ENCODE results near the gene ERICH3.

ERICH3 gene

DNA sequence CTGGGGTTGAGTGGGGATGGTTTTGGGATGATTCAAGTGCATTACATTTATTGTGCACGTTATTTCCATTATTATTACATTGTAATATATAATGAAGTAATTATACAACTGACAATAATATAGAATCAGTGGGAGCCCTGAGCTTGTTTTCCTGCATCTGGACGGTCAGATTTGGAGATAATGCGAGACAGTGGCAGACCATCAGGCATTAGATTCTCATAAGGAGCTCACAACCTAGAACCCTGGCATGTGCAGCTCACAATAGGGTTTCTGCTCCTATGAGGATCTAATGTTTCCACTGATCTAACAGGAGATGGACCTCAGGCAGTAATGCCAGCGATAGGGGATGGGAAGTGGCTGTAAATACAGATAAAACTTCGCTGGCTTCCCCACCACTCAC lies 83.3 kb downstream of the ERICH3 start:
- DNase-seq = no peak

- no peak for DNase-seq
Measured at GRCh38 chr1:74587888-74588287, 85.7 kb downstream of the ERICH3 start.

DNA sequence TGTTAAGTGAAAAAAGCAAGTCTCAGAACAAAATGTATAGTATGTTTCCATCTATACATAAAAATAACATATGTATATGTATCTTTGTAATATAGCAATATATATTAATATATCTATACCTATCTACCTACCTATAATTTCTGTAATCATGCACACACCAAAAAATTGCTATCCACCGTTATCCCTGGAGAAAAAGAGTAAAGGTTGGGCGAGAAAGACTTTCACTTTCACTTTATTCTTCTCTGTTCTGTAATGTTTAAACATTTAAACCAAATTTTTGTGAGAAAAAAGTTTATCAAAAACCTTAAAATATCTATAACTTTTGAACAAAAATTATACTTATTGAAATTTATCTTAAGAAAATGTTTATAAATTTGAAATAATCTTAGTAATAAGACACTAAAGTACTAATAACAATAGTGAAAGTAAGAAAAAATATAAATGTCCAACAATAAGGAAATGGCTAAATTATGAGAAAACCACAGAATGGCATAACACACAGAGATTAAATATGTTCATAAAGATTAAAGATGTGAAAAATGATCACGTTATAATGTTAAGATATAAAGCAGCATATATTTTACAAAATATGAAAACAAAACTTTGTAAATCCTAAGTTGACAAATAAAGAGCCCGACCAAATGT lies 87.2 kb downstream of the ERICH3 start:
- DNase-seq = no peak

DNA sequence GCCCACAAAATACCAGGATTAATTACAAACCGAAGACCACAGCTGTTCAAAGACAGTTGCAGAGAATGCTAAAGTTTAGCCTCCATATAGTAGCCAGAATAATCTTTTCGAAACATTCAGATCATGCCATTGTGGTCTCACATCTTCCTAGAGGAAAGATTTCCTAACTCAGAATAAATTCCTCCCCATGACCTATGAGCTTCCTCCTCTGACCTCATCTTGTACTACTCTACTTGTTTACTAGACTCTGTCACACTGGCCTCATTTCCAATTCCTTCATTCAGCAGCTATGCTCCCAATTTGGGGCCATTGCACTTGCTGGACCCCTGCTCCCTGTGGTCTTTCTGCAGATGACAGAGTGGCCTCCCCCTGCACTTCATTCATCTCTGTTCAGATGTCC lies 89.4 kb downstream of the ERICH3 start:
- DNase-seq = no peak

DNA sequence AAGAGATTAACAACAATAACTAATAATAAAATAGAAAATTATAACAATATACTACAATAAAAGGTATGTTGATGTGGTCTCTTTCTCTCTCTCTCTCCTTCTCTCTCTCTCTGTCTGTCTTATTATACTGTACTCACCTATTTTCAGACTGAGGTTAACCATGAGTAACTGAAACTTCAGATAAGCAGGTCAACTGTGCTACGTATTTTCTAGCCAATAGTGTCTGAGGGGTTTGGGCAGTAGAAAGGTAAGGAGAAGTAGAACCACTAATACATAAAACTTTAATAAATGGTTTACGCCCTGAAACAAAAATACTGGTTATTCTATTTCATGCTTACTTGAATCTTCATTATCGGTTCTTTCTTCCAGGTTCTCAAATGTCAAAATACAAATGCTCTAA lies 90.2 kb downstream of the ERICH3 start:
- DNase-seq = no peak

- no peak for DNase-seq
Measured at GRCh38 chr1:74579425-74579824, 94.2 kb downstream of the ERICH3 start.

DNA sequence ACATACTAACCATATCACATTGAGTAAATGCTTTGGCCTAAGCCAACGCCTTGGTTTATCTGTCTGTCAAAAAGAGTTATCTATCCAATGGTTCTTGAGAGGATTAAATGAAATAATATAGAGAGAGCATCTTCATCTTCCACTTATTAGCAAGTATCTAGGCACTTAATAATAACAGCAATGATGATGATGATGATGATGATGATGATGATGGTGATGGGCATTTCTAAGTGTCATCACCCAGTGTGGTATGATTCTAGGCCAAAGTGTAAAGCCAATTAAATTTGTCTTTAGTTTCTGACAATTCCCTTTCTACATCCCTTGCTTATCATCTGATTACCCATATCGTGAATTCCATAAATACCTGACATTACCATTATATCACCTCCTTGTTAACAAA lies 95.5 kb downstream of the ERICH3 start:
- DNase-seq = no peak

DNA sequence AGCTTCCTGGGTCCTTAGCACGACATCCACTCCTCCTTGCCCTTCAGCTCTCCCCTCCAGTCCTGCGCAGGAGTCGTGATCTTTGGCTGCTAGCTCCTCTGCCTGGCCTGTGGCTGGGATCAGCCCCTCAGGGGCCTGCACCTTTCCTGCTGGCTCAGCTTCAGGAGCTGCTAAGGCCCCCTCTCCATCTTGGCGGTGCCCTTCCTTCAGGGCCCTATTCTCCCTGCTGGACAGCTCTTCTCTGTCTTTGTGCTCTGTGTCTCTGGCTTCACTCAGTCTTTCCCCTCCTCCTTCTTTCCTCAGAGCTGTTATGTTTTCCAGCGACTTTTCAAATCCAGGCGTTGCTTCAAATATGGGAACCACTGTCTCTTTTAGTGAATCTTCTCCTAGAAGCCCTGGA lies 101.7 kb downstream of the ERICH3 start:
- no peak for DNase-seq

GRCh38 chr1:74571493-74571800 lies 102.1 kb downstream of the ERICH3 start:
- DNase-seq = no peak

- DNase-seq = no peak
Measured at GRCh38 chr1:74570797-74571492, 102.6 kb downstream of the ERICH3 start.

GRCh38 chr1:74549932-74550331 lies 123.7 kb downstream of the ERICH3 start:
- DNase-seq = no peak

DNA sequence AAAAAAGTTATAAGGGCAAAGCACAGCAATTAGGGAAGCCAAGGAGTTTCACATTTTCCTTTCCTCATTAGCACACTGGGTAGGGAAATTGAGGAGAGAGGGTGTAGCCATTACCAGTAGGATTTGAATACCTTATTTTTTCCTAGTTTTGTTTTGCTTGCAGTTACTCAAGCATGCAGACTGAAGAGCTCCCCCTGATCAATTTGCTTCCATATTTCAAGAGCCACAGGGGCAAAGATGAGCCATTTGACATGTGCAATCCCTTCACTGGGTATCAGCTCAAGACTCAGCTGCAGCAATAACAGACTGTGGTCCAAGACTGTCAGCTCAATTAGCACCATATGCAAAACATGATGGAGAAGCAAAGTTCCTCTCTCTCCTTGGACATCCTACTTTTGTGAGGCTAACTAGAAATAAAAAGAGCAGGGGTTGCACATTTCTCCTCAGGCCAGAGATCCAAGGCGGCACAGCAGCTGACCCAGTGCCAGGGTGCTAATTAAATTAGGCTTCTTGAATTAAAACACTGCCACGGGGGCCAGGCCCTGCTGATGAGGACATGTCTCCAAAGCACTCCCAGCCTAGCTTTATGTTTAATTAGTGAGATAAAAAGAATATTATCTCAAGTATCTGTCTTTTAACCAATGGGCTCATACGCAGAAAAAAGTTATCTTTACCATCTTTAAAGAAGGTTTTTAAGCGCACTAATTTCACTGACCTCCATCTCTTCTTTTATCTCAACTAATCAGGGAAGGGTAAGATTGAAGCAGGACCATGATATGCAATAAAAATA lies 124.4 kb downstream of the ERICH3 start:
- DNase-seq = peak in 1 of 3 experiments; percentile 26

GRCh38 chr1:74545821-74546220 lies 127.8 kb downstream of the ERICH3 start:
- no peak for DNase-seq

- DNase-seq = no peak
Measured at GRCh38 chr1:74534241-74534640, 139.4 kb downstream of the ERICH3 start.

GRCh38 chr1:74531796-74532195 lies 141.8 kb downstream of the ERICH3 start:
- DNase-seq = peak in 2 of 3 experiments; percentile 62 to 93

DNA sequence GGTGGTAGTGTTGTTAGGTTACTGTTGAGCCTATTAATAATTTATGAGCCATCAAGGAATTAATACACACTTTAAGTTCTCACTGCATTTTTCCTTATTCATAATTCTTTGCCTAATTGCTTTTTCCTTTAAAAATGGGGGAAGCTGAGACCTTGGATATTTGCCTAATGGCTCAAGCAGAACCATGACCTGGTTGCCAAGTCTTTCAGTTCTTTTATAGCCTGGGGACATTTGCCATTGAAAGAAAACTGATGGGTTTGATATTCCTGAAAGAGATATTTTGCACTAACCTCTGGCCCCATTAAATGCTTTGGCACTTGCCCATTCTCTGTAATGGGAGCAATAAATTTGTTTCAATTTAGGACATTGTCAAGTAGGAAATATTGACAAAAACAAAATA lies 142.7 kb downstream of the ERICH3 start:
- peak in 1 of 3 experiments; percentile 62 for DNase-seq

- DNase-seq = no peak
Measured at GRCh38 chr1:74528123-74528522, 145.5 kb downstream of the ERICH3 start.

- no peak for DNase-seq
Measured at GRCh38 chr1:74526708-74527107, 146.9 kb downstream of the ERICH3 start.

- DNase-seq = no peak
Measured at GRCh38 chr1:74523873-74524480, 149.6 kb downstream of the ERICH3 start.

GRCh38 chr1:74522148-74522547 lies 151.4 kb downstream of the ERICH3 start:
- peak in 2 of 3 experiments; percentile 9 to 27 for DNase-seq

All from NCI-H1417 (cell line).